ENCODE results near the gene ANKRD9.

GRCh38 chr14:102508774-102509745, 516 bp downstream of the ANKRD9 start:
- no peak for TF ChIP-seq CTCF (IDR thresholded peaks at IDR 0.05 in 8 of 11, conservative IDR thresholded peaks at IDR 0.05 in 3 of 11)
- peak in 2 of 3 donors; percentile 50 to 58 for TF ChIP-seq POLR2AphosphoS5 (IDR thresholded peaks at IDR 0.05)
- TF ChIP-seq POLR2A (IDR thresholded peaks at IDR 0.05), result no peak

All from spleen (tissue), 7 donors.